Stimulated activated CD4-positive, alpha-beta T cell treated with anti-CD3 and anti-CD28 coated beads, Interleukin-1b, Interleukin-23, amount 100 ng/mL, for 48 hours (primary cell): ENCODE results near the gene PI3.
"Not testable (repeated sequence)": the region's sequence is repeated elsewhere in the genome, so short reads cannot be mapped to it uniquely, and the experiment has no call there.

ENCODE experiments used
- DNase-seq: peaks from one replicate; pipeline ENCODE4 v3.0.0-alpha.2; 2020

Gene PI3

GRCh38 chr20:45174434-45175364, at the start of gene PI3:
Gene PI3 (plus strand): TSS chr20:45174902. CDS start chr20:45174923, 21 bp downstream.
- no peak for DNase-seq

GRCh38 chr20:45128099-45128498, 46.6 kb upstream of the PI3 start:
- DNase-seq = no peak

GRCh38 chr20:45136911-45137310, 37.8 kb upstream of the PI3 start:
- no peak for DNase-seq

- peak; percentile 86 for DNase-seq
Observed at GRCh38 chr20:45138561-45139300, 36.0 kb upstream of the PI3 start.

GRCh38 chr20:45139733-45140375, 34.8 kb upstream of the PI3 start:
- DNase-seq = not testable (repeated sequence)

GRCh38 chr20:45140836-45141235, 33.9 kb upstream of the PI3 start:
- DNase-seq = no peak

GRCh38 chr20:45149062-45149461, 25.6 kb upstream of the PI3 start:
- no peak for DNase-seq

GRCh38 chr20:45152405-45152804, 22.3 kb upstream of the PI3 start:
- DNase-seq = no peak

- DNase-seq = no peak
Observed at GRCh38 chr20:45153147-45153546, 21.6 kb upstream of the PI3 start.

GRCh38 chr20:45153752-45154151, 20.9 kb upstream of the PI3 start:
- no peak for DNase-seq

GRCh38 chr20:45154183-45154582, 20.5 kb upstream of the PI3 start:
- no peak for DNase-seq

GRCh38 chr20:45154794-45155193, 19.9 kb upstream of the PI3 start:
- DNase-seq = not testable (repeated sequence)

- no peak for DNase-seq
Observed at GRCh38 chr20:45156713-45157112, 18.0 kb upstream of the PI3 start.

GRCh38 chr20:45157962-45158361, 16.7 kb upstream of the PI3 start:
- DNase-seq = no peak

- DNase-seq = no peak
Observed at GRCh38 chr20:45163083-45163803, 11.5 kb upstream of the PI3 start.

- no peak for DNase-seq
Observed at GRCh38 chr20:45164906-45165305, 9.8 kb upstream of the PI3 start.

GRCh38 chr20:45173522-45173921, 1.2 kb upstream of the PI3 start:
- DNase-seq = no peak

- DNase-seq = no peak
Observed at GRCh38 chr20:45176526-45177267, 2.0 kb downstream of the PI3 start.

- DNase-seq = no peak
Observed at GRCh38 chr20:45179166-45179565, 4.5 kb downstream of the PI3 start.

- no peak for DNase-seq
Observed at GRCh38 chr20:45181639-45182038, 6.9 kb downstream of the PI3 start.

GRCh38 chr20:45183084-45183483, 8.4 kb downstream of the PI3 start:
- no peak for DNase-seq

- no peak for DNase-seq
Observed at GRCh38 chr20:45187693-45188092, 13.0 kb downstream of the PI3 start.
